ENCODE results near the gene MAPK12.
"Not testable (repeated sequence)": the region's sequence is repeated elsewhere in the genome, so short reads cannot be mapped to it uniquely, and the experiment has no call there.

Gene MAPK12

DNA sequence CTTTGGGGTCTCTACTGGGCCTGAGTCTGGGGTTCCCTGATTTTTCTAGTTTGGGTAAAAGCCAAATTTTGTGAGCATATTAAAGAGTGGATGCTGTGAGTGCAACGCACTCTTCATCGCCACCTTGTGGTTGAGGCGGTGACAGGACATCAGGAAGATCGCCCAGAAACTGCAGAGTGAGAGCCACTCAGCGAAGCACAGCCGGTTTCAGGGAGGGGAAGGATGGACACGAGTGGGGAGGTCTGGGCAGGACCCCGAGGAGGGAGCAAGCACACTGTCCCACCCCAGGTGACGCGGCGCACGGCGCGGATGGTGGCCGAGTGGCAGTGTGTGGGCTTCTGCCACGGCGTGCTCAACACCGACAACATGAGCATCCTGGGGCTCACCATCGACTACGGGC, 51.6 kb downstream of the MAPK12 start:
- peak; percentile 77 for DNase-seq

GRCh38 chr22:50208939-50209892, 52.3 kb downstream of the MAPK12 start:
- DNase-seq, result no peak

DNA sequence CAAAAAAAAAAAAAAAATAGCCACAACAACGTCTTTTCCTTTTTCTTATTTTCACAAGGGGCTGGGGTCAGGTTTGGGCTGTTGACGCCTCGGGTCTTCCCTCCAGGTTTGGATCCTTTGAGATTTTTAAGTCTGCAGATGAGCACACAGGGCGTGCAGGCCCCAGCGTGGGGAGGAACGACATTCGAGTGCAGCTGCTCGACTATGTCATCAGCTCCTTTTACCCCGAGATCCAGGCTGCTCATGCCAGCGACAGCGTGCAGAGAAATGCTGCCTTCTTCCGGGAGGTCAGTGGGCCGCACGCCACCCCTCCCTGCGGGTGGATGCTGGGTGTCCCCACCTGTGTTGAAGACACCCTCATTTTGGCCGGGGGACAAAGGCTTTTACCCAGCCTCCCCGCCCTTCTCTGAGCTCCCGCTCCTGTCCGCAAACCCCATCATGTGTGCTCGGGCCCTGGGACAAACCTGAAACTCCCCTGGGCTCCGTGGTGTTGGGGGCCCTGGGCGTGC, 53.0 kb downstream of the MAPK12 start:
- DNase-seq, result no peak

DNA sequence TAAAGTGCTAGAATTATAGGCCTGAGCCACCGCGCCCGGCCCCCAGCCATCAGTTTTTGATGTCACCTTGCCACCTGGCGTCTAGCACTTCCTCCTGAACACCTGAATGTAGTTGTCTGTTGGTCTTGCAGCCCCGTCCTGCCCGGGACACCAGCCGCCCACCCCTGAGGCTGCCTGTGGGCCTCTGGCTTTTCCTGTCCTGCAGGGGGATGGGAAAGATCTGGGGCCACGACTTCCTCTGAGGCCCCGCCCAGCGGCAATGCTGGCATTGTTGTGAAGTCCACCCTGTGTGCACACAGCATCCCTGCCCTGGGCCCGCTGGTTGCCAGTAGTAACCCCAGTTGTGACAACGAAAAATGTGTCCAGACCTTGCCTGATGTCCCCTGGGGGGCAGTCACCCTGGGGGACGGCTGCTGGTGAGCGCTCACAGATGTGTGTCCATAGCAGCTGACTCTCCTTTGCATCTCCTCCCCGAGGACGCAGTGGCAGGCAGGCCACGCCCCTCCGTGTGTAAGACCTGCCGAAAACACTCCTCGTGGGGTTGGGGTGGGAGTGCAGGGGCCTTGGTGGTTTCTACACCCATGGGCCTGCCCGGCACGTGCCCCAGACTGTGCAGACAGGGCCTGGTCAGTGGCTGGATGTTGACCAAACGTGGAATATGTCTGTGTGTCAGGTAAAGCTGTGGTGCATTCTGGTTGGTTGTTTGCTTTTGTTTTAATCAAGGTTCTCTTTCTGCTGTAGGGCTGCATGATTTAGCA, 53.9 kb downstream of the MAPK12 start:
- DNase-seq, result no peak

DNA sequence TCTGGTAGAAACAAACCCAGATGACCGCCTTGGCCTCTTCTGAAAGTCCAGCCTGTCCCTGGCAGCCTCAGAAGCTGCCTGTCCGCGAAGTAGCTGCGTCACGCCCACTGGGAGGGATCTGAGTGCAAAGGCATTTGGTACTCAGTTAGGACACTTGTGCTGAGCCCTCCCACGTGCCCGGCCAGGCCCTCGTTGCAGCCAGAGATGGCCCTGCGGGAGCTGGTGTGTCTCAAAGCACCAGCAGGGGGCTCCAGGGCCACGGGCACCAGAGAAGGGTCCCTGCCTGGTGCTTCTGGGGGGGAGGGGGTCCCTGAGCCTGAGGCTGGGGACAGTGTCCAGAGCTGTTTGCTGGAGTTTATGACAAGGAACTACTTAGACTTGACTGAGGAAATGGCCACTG, 54.9 kb downstream of the MAPK12 start:
- no peak for DNase-seq

DNA sequence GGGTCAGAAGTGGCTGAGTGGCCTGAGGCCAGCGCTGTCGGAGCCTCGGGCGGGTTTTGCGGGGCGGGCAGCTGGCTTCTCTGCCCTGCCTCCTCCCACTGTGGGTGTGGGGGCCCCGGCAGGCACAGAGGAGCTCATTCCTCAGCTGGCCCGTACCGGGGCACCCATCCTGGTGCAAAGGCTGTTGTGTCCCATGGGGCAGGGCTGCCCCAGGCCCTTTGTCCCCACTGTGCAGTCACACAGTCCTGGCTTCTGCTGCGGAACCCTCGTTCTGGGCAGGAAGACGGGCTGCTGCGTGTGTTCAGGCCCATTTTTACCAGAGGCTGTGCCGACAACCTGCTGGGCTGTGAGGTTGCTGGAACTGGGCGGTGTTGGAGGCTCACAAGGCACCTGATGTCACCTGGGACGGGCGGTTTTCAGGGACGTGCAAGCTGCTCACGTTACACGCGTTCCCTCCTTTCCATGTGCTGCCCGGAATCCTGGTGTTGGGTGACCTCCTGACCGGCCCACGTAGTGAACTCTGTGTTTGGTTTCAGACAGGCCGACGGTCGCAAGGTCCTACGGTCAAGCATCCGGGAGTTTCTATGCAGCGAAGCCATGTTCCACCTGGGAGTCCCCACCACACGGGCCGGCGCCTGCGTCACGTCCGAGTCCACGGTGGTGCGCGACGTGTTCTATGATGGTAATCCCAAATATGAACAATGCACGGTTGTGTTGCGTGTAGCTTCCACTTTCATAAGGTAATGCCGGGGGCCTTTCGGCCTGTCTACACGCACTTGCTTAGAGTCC, 55.5 kb downstream of the MAPK12 start:
- DNase-seq, result no peak

- DNase-seq, result not testable (repeated sequence)
These were observed 56.5 kb downstream of the MAPK12 start for GRCh38 chr22:50204998-50205397.

DNA sequence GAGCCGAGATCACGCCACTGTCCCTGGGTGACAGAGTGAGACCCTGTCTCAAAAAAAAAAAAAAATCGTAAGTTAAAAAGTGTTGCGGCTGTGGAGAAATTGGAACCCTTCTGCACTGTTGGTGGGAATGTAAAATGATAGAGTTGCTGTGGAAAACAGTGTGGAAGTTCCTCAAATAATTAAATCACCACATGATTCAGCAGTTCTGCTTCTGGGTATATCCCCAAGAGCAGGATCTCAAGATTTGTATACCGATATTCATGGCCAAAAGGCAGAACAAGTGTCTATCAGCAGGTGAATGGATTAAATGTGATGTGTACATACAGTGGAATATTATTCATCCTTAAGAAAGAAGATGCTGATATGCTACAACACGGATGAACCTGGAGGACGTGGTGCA, 56.9 kb downstream of the MAPK12 start:
- no peak for DNase-seq

GRCh38 chr22:50203288-50203687, 58.2 kb downstream of the MAPK12 start:
- DNase-seq, result no peak
